DMS 273 (cell line): ENCODE data around the gene ZMYM2.
A peak's percentile ranks its signal among the peaks of the same experiment; 100 is the strongest.

Source experiments
- DNase-seq: peaks from one replicate; lab custom pipeline; 2025; ENCODE audit not compliant: unreplicated experiment; lab: John Stamatoyannopoulos, UW

ZMYM2 gene

DNA sequence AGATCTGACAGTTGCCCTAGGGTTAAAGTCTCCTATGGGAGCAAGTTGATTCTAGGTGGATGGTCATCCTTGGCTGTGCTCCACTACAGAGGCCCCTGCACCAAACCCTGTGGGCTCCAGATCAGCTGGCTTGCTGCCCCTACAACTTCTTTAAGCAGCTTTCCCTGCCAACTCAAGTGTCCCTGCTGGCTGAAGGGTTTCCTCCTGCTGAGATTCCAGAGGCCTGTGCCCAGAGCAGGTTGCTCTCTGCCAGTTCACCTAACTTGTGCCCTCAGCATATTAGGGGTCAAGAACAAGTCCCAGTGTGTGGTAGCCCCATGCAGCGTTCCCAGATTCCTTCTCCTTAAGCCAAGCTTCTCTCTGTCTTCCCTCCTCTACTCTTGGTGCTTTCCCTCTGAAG lies 85.6 kb downstream of the ZMYM2 start:
- DNase-seq, result no peak

DNA sequence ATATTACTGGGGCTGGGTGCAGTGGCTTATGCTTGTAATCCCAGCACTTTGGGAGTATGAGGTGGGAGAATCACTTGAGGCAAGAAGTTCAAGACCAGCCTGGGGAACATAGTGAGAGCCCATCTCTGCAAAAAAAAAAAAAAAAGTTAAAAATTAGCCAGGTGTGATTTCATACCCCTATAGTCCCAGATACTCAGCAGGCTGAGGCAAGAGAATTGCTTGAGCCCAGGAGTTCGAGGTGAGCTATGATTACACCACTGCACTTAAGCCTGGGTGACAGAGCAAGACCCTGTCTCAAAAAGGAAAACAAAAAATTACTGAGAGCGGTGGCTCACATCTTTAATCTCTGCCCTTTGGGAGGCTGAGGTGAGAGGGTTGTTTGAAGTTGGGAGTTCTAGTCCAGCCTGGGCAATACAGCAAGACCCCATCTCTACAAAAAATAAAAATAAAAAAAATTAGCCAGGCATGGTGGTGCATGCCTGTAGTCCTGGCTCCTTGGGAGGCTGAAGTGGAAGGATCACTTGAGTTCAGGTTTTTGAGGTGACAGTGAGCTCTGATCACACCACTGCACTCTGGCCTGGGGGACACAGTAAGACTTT lies 87.5 kb downstream of the ZMYM2 start:
- DNase-seq, result no peak

- DNase-seq, result no peak
These were observed 91.3 kb downstream of the ZMYM2 start for GRCh38 chr13:20049558-20050473.

DNA sequence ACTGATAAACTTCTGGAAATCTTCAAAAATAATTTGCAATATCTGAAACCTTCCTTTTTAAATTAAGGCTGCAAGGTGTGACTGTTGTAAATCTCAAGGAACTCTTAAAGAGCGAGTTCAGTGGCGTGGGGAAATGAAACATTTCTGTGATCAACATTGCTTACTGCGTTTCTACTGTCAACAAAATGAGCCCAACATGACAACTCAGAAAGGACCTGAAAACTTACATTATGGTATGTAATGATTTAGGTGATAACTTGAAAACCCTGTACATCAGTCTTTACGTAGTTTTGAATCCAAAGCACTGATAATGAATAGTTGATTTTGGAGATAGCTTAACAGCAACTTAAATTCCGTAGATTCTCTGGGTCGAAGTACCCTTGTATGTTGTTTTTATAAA lies 92.8 kb downstream of the ZMYM2 start:
- no peak for DNase-seq

- DNase-seq, result no peak
These were observed 94.5 kb downstream of the ZMYM2 start for GRCh38 chr13:20053016-20053415.

DNA sequence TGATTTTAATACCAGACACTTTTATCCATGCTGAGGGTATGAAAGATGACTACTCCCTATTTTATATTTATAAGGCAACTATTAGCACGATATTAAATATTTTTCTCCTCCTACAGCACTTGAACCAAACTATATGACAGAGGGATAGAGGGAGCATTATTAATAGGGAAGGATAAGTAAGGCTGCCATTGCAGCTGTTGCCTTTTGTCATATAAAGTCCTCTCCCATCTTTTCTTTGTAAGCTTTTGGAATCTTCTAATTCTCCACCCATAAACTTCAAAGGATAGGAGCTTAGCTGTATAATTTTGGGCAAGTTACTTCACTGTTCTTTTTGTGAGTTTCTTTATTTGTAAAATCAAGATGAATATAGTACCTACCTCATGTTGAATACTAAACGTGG lies 95.4 kb downstream of the ZMYM2 start:
- DNase-seq, result no peak

DNA sequence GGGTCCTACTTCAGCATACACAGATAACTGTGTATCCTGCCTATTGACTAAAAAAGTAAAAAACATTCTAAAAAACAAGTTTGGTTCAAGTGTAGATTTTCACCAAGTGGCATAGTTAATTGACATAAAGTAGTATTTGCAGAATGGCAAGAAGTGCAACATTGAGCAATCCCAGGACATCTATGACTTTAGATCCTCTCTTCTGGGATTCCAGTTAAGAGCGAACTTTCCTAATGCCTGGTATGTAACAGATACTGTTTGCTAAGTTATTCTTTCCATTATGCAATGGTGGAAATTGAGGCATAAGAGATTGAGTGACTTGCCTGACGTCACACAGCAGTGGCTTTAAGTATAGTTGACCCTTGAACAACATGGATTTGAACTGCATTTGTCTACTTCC lies 96.1 kb downstream of the ZMYM2 start:
- DNase-seq, result no peak

DNA sequence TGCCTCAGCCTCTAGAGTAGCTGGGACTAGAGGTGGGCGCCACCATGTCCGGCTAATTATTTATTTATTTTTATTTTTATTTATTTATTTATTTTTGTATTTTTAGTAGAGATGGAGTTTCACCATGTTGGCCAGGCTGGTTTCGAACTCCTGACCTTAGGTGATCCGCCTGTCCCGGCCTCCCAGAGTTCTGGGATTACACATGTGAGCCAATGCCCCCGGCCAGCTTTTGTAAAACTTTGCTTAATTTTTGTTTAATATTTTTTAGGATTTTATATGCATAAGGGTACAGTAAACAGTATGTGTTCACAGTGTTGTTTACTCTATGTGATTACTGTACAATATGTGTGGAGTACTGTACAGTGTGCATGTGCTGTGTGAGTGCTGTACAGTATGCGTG lies 98.7 kb downstream of the ZMYM2 start:
- no peak for DNase-seq

GRCh38 chr13:20057963-20058362 lies 99.4 kb downstream of the ZMYM2 start:
- no peak for DNase-seq

GRCh38 chr13:20058476-20058875 lies 99.9 kb downstream of the ZMYM2 start:
- no peak for DNase-seq

GRCh38 chr13:20064128-20064527 lies 105.6 kb downstream of the ZMYM2 start:
- no peak for DNase-seq

DNA sequence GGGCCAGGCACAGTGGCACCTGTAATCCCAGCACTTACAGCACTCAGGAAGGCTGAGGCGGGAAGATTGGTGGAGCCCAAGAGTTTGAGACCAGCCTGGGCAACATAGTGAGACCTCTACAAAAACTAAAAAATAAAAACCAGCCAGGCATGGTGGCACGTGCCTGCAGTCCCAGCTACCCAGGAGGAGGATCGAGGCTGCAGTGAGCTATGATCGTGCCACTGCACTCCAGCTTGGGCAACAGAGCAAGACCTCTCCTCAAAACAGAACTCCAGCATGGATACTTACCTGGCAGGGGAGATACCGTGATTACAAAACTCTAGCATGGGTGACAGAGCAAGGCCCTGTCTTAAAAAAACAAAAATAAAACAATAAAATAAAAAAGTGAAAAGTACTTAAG lies 107.0 kb downstream of the ZMYM2 start:
- DNase-seq, result no peak

DNA sequence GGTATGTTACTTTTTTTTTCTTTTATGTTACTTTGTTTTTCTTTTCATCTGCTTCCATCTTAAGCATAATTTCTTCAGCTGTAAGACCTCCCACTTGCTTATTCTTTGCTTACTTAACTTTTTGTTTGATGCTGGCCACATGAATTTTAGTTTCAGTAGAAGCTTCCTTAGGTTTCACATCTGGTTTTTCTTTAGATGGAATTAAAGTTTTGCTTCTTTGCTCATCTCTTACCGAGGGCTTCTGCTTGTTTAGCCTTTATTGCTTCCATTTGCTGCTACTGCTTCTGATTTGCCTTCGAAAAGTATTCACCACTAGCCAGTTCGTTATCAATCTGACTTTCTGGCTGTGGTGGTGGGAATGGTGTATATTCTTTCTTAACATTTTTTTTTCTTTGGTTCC lies 111.4 kb downstream of the ZMYM2 start:
- DNase-seq, result no peak

- no peak for DNase-seq
These were observed 115.2 kb downstream of the ZMYM2 start for GRCh38 chr13:20073775-20074174.

- DNase-seq, result no peak
These were observed 116.4 kb downstream of the ZMYM2 start for GRCh38 chr13:20074966-20075365.

DNA sequence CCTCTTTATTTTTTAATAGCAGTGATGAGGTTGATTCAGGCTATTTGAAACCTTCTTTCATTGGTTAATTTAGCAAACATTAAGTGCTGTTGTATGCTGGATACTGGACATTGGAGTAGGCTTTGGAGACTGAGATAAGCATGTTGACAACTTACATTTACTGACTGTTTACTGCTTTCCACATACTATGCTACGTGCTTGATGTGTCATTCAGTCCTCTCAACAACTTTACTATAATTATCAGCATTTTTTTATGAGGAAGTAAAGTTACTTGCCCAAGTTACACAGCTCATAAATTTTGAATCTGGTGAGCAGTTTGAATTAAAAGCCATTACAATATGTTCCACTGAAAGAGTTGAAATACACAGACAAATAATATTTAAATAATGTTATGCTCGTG lies 118.6 kb downstream of the ZMYM2 start:
- DNase-seq, result no peak

- no peak for DNase-seq
These were observed 122.0 kb downstream of the ZMYM2 start for GRCh38 chr13:20080377-20081164.

DNA sequence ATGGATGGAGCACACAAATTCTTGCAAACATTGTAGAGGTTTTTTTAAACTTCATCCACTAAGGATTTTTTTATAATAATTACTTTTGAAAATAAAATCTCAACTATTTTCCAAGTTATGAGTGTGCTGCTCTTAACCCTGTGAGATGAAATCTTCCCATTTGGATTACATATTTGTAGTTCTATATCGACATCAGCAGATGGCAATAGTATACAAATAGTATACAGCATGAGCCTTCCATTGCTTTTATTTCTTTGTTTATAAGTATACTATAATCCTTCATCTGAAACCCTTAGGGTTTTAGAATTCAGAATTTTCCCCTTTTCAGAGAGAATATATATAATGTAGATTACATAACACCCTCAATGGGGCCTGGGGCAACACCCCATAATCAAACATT lies 131.8 kb downstream of the ZMYM2 start:
- DNase-seq, result peak; percentile 10

DNA sequence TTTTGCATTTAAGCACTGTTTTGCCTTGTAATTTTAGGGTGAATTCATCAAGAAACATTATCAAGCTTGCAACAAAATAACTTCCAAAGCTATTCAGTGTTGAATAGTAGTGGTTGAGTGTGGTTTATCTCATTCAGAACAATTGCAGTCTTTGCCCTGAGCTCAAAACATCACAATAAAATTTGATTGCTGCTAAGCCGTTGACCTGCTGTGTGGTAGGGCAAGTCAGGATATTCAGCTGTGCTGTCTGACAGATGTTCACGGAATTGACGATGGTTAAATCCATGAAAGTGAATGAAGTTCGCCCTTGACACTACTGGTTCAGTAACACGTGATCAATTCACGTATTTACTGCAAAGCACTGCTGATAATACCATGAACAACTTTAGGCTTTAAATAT lies 135.4 kb downstream of the ZMYM2 start:
- no peak for DNase-seq

DNA sequence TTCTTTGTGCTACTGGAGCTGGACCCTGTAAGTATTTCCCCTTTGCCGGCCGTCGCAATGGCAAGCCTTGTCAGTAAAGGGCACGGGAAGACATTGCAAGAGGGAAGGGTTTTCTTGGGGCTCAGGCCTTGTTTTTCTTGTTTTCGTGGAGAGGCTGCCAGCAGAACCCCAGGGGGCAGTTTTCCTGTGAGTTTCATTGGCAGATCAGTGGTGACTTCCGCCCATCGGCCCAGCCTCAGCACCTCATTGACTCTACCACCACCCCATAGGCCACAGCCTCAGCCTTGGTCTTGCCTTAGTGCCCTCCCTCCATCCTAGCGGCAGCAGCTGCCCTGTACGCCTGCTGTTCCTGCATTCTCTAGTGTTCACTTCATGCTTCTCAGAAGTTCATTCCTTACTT lies 140.8 kb downstream of the ZMYM2 start:
- DNase-seq, result no peak

DNA sequence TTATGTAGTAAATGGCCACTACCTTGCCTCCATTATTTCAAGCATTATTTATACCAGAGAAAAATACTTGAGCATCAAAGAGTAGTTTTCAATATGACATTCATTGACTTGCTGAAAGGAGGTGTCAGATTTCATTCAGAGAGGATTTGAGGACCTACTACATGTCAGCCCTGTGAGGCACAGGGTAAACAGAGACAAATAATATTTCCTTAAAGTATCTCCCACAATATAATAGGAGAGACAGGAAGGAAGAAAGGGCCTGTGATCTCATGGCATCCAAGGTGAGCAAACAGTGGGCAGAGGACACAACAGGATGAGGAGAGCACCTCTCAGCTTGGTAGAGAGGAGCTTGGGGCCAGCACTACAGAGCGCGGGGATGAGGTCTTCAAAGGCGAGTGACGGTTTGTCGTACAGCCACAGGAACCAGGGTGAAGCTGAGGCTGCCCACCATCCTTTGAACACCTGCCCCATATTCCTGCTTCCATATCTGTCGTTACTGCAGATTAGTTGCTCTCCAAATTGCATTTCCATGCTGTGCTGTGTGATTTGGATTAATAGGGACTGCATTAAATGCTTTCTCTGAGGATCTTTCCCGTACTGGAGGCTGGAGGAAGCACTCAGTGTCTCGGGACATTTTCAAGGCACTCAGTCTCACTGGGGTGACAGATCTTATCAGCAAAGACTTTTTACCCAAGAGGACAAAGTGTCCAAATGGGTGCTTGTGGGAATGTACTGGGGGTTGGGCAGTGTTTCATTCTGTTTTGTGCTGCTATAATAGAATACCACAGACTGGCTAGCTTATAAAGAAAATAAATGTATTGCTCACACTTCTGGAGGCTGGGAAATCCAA lies 143.2 kb downstream of the ZMYM2 start:
- no peak for DNase-seq
